GM19193 (cell line): Measurements from ENCODE around the gene DHFR.

Experiments
- POLR2A ChIP-seq: IDR thresholded peaks from 4 replicates; pipeline ENCODE4 v1.6.1; 2011; ENCODE audit not compliant: insufficient read depth, insufficient read length; ENCODE audit errors: extremely low read depth

Gene DHFR

DNA sequence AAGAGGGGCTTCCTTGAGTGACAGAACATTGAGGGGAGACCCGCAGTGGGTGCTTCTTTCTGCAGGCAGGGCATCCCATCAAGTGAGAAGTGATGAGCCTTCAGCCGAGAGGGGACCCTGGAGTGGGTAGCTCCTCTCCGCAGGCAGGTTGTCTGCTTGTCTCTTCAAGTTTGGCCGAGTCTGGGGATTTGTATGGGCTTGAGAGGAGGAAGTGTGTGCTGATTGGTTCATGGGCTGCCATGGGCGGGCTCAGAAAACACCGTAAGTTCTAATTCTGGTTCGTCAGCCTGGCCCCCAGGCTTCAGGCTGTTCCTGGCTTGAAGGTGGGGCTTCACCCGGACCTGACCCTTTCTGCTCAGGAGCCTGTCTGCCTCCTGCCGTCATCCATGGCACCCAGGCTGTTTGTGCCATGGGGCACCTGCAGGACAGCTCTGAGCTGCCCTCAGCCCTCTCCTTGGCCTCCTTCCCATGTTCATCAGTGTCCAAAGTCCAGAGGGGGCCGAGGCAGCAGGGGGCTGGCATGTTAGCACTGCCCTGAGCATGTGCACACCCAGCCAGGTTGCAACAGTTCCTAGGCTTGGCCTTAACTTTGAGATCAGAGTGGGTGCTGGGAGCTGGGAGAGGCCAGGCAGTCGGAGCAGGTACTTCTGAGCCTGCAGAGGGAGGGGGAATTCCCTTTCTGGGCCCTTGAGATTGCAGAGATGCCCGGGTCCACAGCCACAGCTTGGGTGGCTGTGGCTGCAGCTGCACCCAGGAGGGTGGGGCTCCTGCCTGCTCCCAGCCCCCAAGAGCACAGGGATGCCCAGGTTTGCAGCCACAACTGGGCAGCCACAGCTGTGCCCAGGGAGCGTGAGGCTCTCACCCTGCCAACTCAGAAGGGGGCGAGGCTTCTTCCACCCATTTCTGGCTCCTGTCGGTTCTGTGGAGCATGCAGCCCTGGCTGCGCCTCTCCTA, 13.5 kb upstream of the DHFR start:
- TF ChIP-seq POLR2A: peak; percentile 71

DNA sequence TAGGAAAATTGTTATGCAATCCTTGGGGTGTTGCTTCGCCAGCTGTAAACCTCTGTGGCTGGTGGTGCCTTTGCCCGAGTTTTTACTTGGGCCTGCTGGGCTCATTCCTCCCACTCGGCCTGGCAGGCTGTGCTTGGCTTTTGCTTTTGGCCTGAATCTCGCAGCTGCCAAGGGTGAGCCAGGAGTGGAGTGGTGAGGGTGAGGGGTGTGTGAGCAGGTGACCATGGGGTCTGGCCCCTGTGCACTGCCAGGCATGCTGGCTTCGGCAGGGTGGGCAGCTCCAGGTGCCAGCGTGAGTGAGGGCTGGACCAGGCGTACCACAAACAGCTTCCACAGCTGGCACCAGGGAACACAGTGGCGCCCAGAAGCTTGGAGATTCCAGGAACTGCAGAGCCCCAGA, 12.6 kb upstream of the DHFR start:
- no peak for TF ChIP-seq POLR2A

DNA sequence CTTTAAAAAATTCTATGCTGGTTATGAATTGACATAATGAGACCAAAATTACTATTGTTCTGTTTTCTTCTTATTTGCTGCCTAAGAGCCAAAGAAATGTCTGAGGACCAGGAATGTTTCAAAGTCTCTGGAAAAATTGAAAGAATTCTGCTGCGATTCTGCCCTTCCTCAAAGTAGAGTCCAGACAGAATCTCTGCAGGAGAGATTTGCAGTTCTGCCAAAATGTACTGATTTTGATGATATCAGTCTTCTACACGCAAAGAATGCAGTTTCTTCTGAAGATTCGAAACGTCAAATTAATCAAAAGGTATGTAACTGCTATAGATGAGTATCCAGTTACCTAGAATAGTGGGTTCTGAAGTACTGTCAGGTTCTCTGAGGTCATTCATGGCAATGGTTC, 10.3 kb upstream of the DHFR start:
- no peak for TF ChIP-seq POLR2A

DNA sequence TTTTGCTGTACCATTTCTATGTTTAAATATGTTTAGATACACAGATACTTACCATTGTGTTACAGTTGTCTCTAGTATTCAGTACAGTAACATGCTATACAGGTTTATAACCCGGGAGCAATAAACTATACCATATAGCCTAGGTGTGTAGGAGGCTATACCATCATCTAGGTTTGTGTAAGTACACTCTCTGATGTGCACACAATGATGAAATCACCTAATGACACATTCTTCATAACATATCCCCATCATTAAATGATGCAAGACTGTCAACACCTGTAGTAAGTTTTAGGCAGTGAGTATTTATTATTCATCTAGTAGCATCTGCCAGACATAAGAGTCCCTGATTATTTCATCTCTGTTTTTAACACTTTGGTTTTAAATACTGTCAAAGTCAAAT, 7.3 kb upstream of the DHFR start:
- TF ChIP-seq POLR2A: no peak

DNA sequence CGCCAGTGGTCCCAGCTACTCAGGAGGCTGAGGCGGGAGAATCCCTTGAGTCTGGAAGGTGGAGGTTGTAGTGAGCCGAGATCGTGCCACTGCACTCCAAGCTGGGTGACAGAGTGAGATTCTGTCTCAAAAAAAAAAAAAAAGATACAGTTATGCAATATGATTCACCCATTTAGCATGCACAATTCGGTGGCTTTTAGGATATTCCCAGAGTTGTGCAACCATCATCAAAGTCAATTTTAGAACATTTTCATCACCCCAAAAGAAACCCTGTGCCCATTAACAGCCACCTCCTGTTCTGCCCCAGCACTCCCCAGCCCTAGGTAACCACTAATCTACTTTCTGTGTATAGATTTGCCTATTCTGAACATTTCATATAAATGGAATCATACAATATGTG, 4.3 kb upstream of the DHFR start:
- TF ChIP-seq POLR2A: no peak

DNA sequence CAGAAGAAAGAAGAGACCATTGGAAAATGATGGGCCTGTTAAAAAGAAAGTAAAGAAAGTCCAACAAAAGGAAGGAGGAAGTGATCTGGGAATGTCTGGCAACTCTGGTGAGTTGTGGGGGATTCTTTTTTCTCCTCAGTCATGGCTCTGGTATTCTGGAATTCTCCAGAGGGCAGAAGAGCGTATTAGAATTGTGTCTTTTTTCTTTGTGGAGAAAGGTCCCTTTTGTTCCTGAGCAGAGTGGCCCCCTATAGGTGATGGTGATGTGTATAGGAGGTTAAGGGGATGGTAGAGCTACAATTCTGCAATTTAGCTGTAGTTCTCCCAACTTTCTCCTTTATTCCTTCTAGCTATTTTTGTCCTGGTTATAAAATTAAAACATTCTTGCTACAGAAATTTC, 1.6 kb upstream of the DHFR start:
- TF ChIP-seq POLR2A: no peak

DNA sequence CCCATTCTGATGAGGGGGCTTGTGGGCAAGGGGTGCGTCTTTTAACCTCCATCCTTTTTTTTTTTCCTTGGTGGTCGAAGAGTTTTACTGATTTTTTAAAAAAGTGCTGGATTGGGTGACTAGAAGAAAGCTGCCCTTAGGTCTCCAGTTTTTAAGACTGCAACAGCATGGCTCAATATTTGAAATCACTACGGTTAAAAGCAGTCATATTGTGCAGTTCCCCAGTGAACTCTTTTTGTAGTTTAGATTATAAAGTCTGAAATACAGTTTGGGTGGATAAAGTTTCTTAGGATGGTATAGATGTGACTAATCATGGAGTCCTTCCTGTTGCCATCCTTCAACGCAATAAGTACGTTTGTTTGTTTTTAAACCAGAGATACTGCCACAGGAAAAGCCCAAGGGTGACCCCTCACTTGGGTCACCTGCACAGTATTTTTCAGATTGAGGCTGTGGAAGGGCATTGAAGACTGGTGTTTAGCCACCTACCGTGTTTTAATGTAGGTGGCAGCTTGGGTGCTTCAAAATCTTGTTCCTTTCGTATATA, 520 bp upstream of the DHFR start:
- no peak for TF ChIP-seq POLR2A

DNA sequence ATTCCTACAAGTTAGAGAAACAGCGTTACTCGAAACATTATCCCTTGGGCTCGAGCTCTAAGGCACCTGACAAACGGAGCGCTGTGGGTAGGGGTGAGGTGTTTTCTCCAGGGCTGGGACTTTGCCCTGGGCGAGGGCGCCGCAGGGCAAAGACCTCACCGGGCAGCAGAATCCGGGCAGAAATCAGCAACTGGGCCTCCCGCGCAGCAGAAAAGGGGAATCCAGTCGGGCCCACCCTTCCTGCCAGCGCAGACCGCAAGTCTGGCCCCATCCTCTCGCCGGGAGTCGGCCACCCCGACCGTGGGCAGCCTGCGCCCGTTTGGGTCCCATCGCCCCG, 761 bp downstream of the DHFR start:
- TF ChIP-seq POLR2A: no peak

DNA sequence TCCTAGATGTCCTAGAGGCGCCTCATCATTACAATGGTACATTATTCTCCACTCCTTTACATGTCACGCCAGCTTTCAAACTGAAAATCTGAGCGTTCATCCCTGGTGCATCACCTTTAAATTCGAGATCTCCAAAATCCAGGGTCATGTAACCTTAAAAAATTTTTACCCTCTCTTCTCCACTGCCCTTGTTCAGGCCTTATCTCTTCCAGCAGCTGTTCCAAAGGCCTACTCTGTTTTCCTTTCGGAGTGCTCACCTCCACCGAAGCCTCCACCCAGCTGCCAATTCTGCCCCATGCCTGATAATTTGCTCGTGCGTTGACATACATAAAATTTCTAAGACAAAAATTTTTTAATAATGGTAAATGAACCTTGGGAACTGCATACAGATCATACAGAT, 1.3 kb downstream of the DHFR start:
- no peak for TF ChIP-seq POLR2A

DNA sequence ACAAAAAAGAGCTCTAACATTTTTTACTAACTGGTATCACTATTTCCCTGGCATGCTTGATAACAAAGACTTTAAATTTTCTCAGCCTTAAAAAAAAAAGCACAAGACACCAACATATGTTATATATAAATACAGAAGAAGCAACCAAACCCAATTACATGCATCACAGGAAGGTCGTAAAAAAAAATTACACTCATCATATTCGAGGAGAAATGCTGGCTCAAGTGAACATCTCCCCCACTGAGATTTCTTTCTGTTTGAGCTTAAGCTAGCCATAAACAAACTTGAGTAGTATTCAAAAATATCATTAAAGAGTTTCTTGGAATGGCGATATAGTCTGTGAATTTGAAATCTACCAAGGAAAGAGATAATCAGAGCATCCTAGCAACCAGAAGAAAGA, 7.9 kb downstream of the DHFR start:
- TF ChIP-seq POLR2A: no peak

DNA sequence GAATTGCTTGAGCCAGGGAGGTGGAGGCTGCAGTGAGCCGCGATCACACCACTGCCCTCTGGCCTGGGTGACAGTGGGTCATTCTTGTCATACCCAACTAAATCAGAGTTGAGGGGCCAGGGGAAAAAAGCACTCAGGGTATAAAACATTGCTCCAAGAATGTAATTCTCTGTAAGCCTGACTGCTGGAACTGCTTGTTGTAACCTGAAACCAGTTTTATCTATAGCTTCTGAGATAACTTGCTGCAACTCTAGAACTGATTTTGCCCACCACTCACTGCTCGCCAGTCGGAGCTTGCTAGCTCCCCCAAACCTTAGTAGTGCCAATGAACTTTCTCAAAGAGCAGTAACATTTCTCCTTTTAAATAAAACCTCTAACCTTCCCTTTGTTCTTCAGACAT, 9.9 kb downstream of the DHFR start:
- TF ChIP-seq POLR2A: no peak

DNA sequence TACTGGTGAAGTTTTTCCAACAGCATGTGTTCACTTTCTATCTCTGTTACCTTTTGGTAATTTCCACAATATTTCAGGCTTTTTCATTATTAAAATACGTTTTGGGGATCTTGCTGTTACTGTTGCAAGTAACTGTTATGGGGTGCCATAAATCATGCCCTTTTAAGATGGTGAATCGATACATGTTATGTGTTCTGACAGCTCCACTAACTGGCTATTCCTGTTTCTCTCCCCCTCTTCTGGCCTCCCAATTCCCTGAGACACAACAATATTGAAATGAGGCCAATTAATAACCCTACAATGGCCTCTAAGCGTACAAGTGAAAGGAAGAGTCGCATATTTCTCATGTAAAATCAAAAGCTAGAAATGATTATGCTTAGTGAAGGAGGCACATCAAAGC, 13.4 kb downstream of the DHFR start:
- TF ChIP-seq POLR2A: no peak

DNA sequence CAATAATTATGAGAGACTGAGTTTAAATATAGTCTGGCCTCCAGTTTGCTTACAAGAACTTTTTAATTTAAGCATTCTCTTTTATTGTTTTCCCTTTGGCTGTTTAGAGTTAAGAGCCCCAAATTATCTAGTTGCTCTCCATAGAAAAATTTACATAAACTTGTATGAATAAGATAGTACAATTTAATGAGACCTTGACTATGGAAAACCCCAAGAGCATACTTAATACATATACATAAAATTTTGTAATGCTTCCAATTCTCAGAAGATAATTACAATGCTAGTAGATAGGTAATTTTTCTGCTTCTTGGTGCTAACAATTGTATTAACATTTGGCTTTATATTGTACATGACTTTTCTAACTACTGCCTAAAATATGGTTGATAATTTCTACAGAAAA, 20.6 kb downstream of the DHFR start:
- TF ChIP-seq POLR2A: no peak

DNA sequence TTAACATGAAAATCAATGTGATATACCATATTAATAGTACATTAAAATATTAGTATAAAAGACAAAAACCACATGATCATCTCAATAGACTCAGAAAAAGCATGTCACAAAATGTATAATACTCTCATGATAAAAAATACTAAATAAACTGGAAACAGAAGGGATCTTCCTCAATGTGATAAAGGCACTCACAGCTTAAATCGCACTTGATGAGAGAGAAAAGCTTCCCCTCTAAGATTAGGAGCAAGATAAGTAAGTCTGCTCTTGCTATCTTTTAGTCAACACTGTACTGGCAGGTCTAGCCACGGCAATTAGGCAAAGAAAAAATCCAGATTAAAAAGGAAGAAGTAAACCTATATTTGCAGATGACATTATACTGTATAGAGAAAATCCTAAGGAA, 22.1 kb downstream of the DHFR start:
- TF ChIP-seq POLR2A: no peak

DNA sequence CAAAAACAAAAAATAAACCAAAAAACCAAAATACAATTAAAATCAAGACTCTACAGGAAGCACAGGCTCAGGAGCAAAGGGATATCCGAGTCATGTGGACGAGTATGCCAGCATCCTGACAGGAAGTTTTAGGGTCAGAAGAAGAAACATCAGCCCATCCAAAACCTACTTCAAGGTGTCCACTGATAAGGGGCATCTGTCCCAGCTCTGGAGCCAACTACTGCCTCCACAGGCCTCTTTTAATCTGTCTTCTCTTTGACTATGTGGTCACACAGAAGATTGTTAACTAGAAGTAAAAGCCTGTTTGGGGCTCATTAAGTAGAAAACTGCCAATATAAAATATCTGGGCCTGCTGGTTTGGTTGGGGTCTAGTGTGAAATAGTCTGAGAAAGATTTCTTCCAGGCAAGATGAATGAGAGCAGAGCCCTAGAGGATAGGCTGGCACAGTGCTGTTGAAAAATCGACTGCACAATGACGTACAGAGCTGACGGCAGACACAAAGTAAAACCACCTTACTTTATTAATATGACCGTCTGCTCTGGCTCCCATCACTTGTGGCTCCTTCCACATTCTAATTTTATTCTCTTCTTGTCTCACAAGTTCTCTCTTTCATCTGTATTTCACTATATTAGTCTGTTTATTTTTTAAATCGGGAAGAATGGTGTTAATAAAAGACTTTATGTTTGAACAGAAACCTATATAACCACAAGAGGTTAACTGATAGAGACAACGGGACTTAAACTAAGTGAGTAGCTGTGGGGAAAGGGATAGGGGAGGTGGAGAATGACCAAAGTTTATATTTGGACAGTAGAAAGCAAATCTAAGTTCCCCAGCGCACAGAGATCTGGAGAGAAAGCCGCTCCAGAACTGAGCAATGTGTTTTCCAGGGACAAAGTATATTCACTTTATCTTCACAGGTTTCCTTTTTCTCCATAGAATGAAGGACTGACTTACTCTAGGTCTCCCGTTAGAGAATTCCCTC, 23.2 kb downstream of the DHFR start:
- TF ChIP-seq POLR2A: no peak

DNA sequence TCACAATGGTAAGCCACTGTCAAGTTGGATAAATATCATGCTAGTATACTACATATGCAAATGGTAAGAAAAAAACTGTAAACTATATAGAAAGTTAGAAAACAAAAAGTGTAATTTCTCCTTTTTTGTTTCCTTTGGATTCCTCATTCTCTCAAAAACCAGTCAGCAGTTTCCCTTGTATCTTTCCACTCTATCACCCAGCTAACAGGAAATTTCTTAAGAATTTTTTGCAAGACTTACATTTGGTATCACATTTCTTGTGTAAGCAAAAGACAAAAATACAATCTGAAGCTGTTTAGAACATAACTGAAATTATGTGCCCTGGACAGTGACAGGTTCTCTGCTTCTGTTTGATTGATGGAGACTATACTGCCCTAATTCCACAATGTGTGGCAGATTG, 25.5 kb downstream of the DHFR start:
- no peak for TF ChIP-seq POLR2A

DNA sequence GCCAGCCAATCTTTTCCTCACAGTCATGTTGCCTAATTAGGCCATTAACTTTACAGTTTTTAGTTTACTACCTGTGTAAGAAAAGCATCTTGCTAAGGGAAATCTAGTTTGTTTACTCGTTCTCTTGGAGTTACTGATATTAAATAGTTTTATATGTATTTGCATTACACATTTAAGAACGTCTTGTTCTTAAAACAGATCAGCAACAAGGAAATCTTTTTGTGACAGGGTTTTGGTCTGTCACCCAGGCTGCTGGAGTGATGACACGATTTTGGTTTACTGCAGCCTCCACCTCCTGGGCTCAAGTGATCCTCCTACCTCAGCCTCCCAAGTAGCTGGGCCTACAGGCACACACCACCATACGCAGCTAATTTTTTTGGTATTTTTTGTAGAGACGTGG, 29.6 kb downstream of the DHFR start:
- no peak for TF ChIP-seq POLR2A
